ENCODE data around the gene TP73. TPM values are rescaled to one million over a fixed set of nuclear protein-coding genes. Genes with fewer than 3 reads are reported as not detected.
"Not testable (repeated sequence)": the region's sequence is repeated elsewhere in the genome, so short reads cannot be mapped to it uniquely, and the experiment has no call there.

The TP73 gene
- total RNA-seq, 1 experiment from 2014 or later, result 0.54 TPM

GRCh38 chr1:3747903-3748302 is 95.6 kb downstream of the TP73 start:
- no peak overlapping the region for H3K27ac Mint-ChIP-seq (ENCODE audit: unreplicated experiment)
- no peak for DNase-seq
- peaks cover 8% of the 10 kb centered on the region for H3K4me1 Mint-ChIP-seq (ENCODE audit: low read depth, unreplicated experiment)
- H3K36me3 Mint-ChIP-seq (ENCODE audit: insufficient read depth, unreplicated experiment), result peaks cover 6% of the 10 kb centered on the region
- peak overlapping the region; percentile 24 for H3K4me3 Mint-ChIP-seq (ENCODE audit: low read depth, unreplicated experiment)
- TF ChIP-seq CTCF (IDR thresholded peaks at IDR 0.05; ENCODE audit: unreplicated experiment), result no peak
- intact Hi-C loops (cut with micrococcal nuclease; ENCODE audit: unreplicated experiment), result no loop called here
- peaks cover 34% of the 10 kb centered on the region for H3K27me3 Mint-ChIP-seq (ENCODE audit: unreplicated experiment)
- BruUV-seq (replicated peaks), result no TSS peak
- H3K9me3 Mint-ChIP-seq (ENCODE audit: low read depth, unreplicated experiment), result no peaks in the 10 kb centered on the region
- CTCF ChIA-PET, result no interaction called here

- DNase-seq; H3K27ac Mint-ChIP-seq (ENCODE audit: unreplicated experiment); intact Hi-C loops (cut with micrococcal nuclease; ENCODE audit: unreplicated experiment); H3K4me3 Mint-ChIP-seq (ENCODE audit: low read depth, unreplicated experiment); H3K4me1 Mint-ChIP-seq (ENCODE audit: low read depth, unreplicated experiment); CTCF ChIA-PET; H3K36me3 Mint-ChIP-seq (ENCODE audit: insufficient read depth, unreplicated experiment); H3K9me3 Mint-ChIP-seq (ENCODE audit: low read depth, unreplicated experiment); BruUV-seq (replicated peaks): not testable (repeated sequence)
- H3K27me3 Mint-ChIP-seq (ENCODE audit: unreplicated experiment), result peaks cover 35% of the 10 kb centered on the region
Measured at GRCh38 chr1:3748316-3748900, 96.1 kb downstream of the TP73 start.

- no peak for DNase-seq
- intact Hi-C loops (cut with micrococcal nuclease; ENCODE audit: unreplicated experiment), result no loop called here
- H3K9me3 Mint-ChIP-seq (ENCODE audit: low read depth, unreplicated experiment), result no peaks in the 10 kb centered on the region
- peaks cover 6% of the 10 kb centered on the region for H3K36me3 Mint-ChIP-seq (ENCODE audit: insufficient read depth, unreplicated experiment)
- peaks cover 8% of the 10 kb centered on the region for H3K4me1 Mint-ChIP-seq (ENCODE audit: low read depth, unreplicated experiment)
- BruUV-seq (replicated peaks), result no TSS peak
- CTCF ChIA-PET, result no interaction called here
- peaks cover 35% of the 10 kb centered on the region for H3K27me3 Mint-ChIP-seq (ENCODE audit: unreplicated experiment)
- TF ChIP-seq CTCF (IDR thresholded peaks at IDR 0.05; ENCODE audit: unreplicated experiment), result no peak
- H3K4me3 Mint-ChIP-seq (ENCODE audit: low read depth, unreplicated experiment), result no peak overlapping the region
- no peak overlapping the region for H3K27ac Mint-ChIP-seq (ENCODE audit: unreplicated experiment)
Measured at GRCh38 chr1:3749512-3749911, 97.2 kb downstream of the TP73 start.

DNA sequence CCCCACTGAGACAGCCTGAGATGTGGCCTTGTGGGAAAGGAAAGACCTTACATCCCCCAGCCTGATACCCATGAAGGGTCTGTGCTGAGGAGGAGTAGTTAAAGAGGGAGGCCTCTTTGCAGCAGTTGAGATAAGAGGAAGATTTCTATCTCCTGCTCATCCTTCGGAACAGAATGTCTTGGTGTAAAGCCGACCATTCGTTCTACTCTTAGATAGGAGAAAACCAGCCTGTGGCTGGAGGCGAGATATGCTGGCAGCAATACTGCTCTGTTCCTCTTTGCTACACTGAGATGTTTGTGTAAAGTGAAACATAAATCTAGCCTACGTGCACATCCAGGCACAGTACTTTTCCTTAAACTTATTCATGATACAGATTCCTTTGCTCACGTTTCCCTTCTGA is 98.4 kb downstream of the TP73 start:
- peaks cover 35% of the 10 kb centered on the region for H3K27me3 Mint-ChIP-seq (ENCODE audit: unreplicated experiment)
- H3K36me3 Mint-ChIP-seq (ENCODE audit: insufficient read depth, unreplicated experiment), result no peaks in the 10 kb centered on the region
- H3K4me1 Mint-ChIP-seq (ENCODE audit: low read depth, unreplicated experiment), result no peaks in the 10 kb centered on the region
- TF ChIP-seq CTCF (IDR thresholded peaks at IDR 0.05; ENCODE audit: unreplicated experiment), result no peak
- CTCF ChIA-PET, result no interaction called here
- intact Hi-C loops (cut with micrococcal nuclease; ENCODE audit: unreplicated experiment), result no loop called here
- H3K4me3 Mint-ChIP-seq (ENCODE audit: low read depth, unreplicated experiment), result no peak overlapping the region
- no peak for DNase-seq
- H3K27ac Mint-ChIP-seq (ENCODE audit: unreplicated experiment), result no peak overlapping the region
- BruUV-seq (replicated peaks), result no TSS peak
- no peaks in the 10 kb centered on the region for H3K9me3 Mint-ChIP-seq (ENCODE audit: low read depth, unreplicated experiment)

DNA sequence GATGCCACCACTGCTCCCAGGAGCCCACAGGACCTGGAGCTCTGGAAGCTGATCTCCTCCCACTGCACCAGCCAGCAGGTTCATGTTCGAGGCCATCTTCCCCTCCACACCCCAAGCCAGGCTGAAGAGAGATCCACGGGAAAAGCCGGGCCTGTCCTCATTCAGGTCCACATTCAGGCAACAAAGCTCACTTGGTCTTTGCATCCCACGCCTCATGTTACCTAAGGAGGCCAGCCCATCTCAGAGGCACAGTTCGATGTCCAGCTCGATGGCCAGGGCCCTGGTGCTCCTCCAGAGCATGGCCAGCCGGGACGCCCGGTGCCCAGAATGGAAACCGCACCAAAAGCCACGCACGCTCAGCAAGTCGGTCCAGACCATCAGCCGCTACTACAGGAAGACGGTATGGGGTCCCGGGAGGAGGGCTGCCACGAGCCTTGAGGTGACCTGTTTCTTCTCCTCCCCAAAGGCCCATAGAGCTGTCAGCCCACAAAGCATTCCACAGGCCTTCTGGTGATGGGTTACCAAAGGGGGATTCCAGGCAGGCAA is 100.2 kb downstream of the TP73 start, which contains the start of gene CCDC27:
CCDC27 (plus strand) TSS at position 51 of the 546 bp plus-strand sequence; CDS start at position 83, 32 bp downstream.
- Mint-ChIP-seq H3K4me3 (ENCODE audit: low read depth, unreplicated experiment) (no peak within 1 kb of the TSS), H3K9me3 (ENCODE audit: low read depth, unreplicated experiment) (no peaks in the 10 kb centered on the region), H3K4me1 (ENCODE audit: low read depth, unreplicated experiment) (no peaks in the 10 kb centered on the region), H3K27ac (ENCODE audit: unreplicated experiment) (no peak within 1 kb of the TSS), H3K27me3 (ENCODE audit: unreplicated experiment) (peaks cover 35% of the 10 kb centered on the region), H3K36me3 (ENCODE audit: insufficient read depth, unreplicated experiment) (no peaks in the 10 kb centered on the region)
- TF ChIP-seq CTCF (IDR thresholded peaks at IDR 0.05; ENCODE audit: unreplicated experiment), result no peak
- no peak for DNase-seq
- intact Hi-C loops (cut with micrococcal nuclease; ENCODE audit: unreplicated experiment), result no loop called here
- CTCF ChIA-PET, result no interaction called here
- BruUV-seq (replicated peaks), result no TSS peak
